RWPE2 (cell line): ENCODE data around the gene UBE2G2.
A peak's percentile ranks its signal among the peaks of the same experiment; 100 is the strongest.

Experiments used
- ATAC-seq: fragments of 200-7000 bp; cut with Tn5 transposase; 3 replicates; pipeline ENCODE4 v1.9.1; 2021; ENCODE audit warnings: low read depth
- DNase-seq: peaks from one replicate; pipeline ENCODE4 v3.0.0-alpha.2; 2020; ENCODE audit warnings: low spot score
- H3K27ac ChIP-seq: fragments of 450-650 bp; 2 replicates; pipeline ENCODE4 v1.5.1; 2017; ENCODE audit warnings: mild to moderate bottlenecking; ENCODE audit not compliant: poor library complexity, severe bottlenecking
- H3K27me3 ChIP-seq: fragments of 250-450 bp; sonication (Bioruptor Pico); 2 replicates; pipeline ENCODE4 v1.5.1; 2021; ENCODE audit warnings: mild to moderate bottlenecking, moderate library complexity; ENCODE audit not compliant: insufficient read depth, poor library complexity, severe bottlenecking
- H3K36me3 ChIP-seq: fragments of 250-450 bp; sonication (Bioruptor Pico); 2 replicates; pipeline ENCODE4 v1.5.1; 2020; ENCODE audit warnings: low read depth, mild to moderate bottlenecking, moderate library complexity
- H3K4me1 ChIP-seq: fragments of 250-450 bp; sonication (Bioruptor Pico); 2 replicates; pipeline ENCODE4 v1.5.1; 2021; ENCODE audit warnings: mild to moderate bottlenecking, moderate library complexity; ENCODE audit not compliant: insufficient read depth, poor library complexity, severe bottlenecking
- H3K4me3 ChIP-seq: fragments of 250-450 bp; sonication (Bioruptor Pico); 2 replicates; pipeline ENCODE4 v1.5.1; 2021; ENCODE audit warnings: mild to moderate bottlenecking, moderate library complexity; ENCODE audit not compliant: severe bottlenecking
- H3K9me3 ChIP-seq: fragments of 250-450 bp; sonication (Bioruptor Pico); 2 replicates; pipeline ENCODE4 v1.5.1; 2021; ENCODE audit warnings: mild to moderate bottlenecking, moderate library complexity; ENCODE audit not compliant: severe bottlenecking
- TF ChIP-seq, protein P1 (sequence below): fragments of 450-650 bp; IDR thresholded peaks from one replicate; pipeline ENCODE4 v1.5.1; 2017; ENCODE audit warnings: mild to moderate bottlenecking, moderate library complexity; ENCODE audit not compliant: poor library complexity, severe bottlenecking

The UBE2G2 gene

DNA sequence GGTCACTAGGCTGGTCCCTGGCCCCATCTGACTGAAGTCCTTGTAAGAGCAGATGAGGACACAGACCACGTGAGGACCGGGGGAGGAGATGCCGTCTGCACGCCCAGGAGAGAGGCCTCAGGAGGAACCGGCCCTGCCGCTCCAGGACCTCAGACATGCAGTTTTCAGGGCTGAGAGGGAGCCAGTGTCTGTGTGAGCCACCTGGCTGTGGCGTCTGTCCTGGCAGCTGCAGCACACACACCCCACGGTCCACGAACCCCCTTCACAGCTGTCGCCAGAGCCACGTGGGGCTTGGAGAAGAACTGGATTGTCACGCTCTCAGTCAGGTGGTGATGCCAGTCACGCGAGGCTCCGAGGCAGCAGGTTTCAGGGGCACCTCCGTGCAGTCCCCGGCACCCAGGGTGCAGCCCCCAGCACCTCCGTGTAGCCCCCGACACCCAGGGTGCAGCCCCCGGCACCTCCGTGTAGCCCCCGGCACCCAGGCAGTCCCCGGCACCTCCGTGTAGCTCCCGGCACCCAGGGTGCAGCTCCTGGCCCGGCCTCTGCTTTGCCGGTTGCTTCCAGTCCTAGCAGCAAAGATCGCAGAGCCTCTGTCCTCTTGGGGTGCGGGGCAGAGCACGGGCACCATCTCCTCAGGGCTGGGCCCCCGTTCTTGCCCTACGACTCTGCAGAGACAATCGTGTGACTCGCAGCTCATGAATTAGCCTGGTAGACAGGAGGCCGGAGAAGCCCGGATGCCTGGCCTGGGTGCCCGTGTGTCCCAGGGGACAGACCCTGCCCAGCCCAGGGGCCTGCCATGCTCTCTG lies 35.2 kb upstream of the UBE2G2 start:
- Histone ChIP-seq H3K36me3 (no peaks in the 10 kb centered on the region), H3K4me3 (no peak overlapping the region), H3K4me1 (no peaks in the 10 kb centered on the region), H3K27ac (no peak overlapping the region), H3K9me3 (no peaks in the 10 kb centered on the region), H3K27me3 (no peaks in the 10 kb centered on the region)
- ATAC-seq (peak; percentile 40), DNase-seq (no peak)
- TF ChIP-seq, protein P1, sequence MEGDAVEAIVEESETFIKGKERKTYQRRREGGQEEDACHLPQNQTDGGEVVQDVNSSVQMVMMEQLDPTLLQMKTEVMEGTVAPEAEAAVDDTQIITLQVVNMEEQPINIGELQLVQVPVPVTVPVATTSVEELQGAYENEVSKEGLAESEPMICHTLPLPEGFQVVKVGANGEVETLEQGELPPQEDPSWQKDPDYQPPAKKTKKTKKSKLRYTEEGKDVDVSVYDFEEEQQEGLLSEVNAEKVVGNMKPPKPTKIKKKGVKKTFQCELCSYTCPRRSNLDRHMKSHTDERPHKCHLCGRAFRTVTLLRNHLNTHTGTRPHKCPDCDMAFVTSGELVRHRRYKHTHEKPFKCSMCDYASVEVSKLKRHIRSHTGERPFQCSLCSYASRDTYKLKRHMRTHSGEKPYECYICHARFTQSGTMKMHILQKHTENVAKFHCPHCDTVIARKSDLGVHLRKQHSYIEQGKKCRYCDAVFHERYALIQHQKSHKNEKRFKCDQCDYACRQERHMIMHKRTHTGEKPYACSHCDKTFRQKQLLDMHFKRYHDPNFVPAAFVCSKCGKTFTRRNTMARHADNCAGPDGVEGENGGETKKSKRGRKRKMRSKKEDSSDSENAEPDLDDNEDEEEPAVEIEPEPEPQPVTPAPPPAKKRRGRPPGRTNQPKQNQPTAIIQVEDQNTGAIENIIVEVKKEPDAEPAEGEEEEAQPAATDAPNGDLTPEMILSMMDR, result no peak

DNA sequence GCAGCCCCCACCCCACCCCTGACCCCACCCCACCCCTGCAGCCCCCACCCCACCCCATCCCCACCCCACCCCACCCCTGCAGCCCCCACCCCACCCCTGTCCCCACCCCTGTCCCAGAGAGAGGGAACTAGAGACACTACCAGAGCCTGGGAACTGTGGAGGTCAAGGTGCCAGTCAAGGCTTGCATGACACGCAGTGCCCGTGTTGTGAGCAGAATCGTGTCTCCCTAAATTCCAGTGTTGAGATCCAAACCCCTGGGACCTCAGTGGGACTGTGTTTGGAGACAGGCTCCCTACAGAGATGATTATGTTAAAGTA lies 34.7 kb upstream of the UBE2G2 start:
- Histone ChIP-seq H3K9me3 (no peaks in the 10 kb centered on the region), H3K27ac (no peak overlapping the region), H3K4me3 (no peak overlapping the region), H3K4me1 (no peaks in the 10 kb centered on the region), H3K36me3 (no peaks in the 10 kb centered on the region), H3K27me3 (no peaks in the 10 kb centered on the region)
- DNase-seq (no peak), ATAC-seq (no peak)
- TF ChIP-seq, protein P1, result no peak

DNA sequence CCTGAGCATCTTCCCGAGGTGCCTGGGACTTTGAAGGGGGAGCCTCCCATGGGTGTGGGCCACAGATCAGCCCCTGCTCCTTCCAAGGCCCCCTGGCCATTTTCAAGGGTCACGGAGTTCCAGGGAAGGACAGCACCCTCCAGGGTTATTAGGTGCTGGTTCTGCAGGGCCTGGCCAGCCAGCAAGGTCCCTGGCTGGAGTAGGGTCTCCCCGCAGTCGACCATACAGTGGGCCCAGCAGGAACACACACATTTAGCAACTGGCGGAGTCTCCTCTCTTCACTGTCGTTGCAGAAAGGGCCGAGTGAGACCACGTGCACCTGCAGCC lies 34.0 kb upstream of the UBE2G2 start:
- H3K9me3 ChIP-seq, result no peaks in the 10 kb centered on the region
- no peak overlapping the region for H3K4me3 ChIP-seq
- H3K27ac ChIP-seq, result no peak overlapping the region
- no peaks in the 10 kb centered on the region for H3K36me3 ChIP-seq
- H3K4me1 ChIP-seq, result no peaks in the 10 kb centered on the region
- no peak for DNase-seq
- no peak for ATAC-seq
- H3K27me3 ChIP-seq, result no peaks in the 10 kb centered on the region
- TF ChIP-seq, protein P1, result no peak

DNA sequence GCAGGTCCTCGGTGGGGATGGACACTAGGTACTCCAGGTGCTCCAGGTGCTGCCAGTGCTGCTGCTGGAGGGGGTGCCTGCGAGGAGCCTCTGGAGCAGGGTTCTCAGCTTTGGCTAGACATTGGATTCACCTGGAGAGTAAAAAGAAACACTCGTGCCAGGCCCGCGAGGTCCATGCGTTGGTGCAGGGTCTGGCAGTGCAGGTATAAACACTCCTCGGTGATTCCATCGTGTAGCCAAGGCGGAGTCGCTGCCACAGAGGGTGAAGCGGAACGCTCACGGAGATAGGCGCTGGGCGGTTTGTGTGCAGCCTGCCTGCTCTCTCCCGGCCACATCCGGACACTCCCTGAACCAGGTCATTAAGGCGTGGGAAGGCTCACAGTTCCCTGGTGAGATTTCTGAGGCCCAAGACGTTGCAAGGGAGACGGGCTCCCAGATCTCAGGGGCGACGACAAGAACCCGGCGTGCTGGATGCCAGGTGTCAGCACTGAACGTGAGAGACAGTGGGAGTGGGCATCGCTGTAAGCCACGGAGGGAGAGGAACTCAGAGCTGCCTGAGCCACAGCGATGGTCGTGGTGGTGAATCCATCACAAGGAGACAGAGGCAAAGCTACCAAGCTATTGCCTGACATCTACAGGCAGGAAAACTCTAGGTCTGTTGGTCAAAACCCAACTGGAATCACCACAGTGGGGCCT lies 33.5 kb upstream of the UBE2G2 start:
- ATAC-seq (peak; percentile 22; the same call in 2 of the 3 replicates), DNase-seq (no peak)
- Histone ChIP-seq H3K27me3 (no peaks in the 10 kb centered on the region), H3K4me1 (no peaks in the 10 kb centered on the region), H3K9me3 (no peaks in the 10 kb centered on the region), H3K36me3 (no peaks in the 10 kb centered on the region), H3K4me3 (no peak overlapping the region), H3K27ac (no peak overlapping the region)
- TF ChIP-seq, protein P1, result no peak
